Measurements from ENCODE around the gene PIP4P1. TPM values are rescaled to one million over a fixed set of nuclear protein-coding genes. Genes with fewer than 3 reads are reported as not detected.

PIP4P1 gene
- total and polyA plus RNA-seq, 9 donors, result 13.7 to 25.4 (median 20.2) TPM

- no peaks in the 10 kb centered on the region for H3K9me3 ChIP-seq (replicated peaks; ENCODE audit: control insufficient read depth, low read depth, low read length)
- no peaks in the 10 kb centered on the region for H3K36me3 ChIP-seq (ENCODE audit: control insufficient read depth, insufficient read depth, low read length)
- no peaks in the 10 kb centered on the region for H3K27me3 ChIP-seq (ENCODE audit: control insufficient read depth, insufficient read depth, low read length)
- H3K4me1 ChIP-seq (ENCODE audit: control insufficient read depth, insufficient read depth, low read length), result peaks cover 6% of the 10 kb centered on the region
- no peak for DNase-seq
- H3K4me3 ChIP-seq (ENCODE audit: low read length), result no peak overlapping the region
- no peak overlapping the region for H3K27ac ChIP-seq (ENCODE audit: low read length)
- WGBS (ENCODE audit: insufficient coverage), result 43% methylated on average over 1 of the region's 2 CpGs
These were observed 36.4 kb downstream of the PIP4P1 start for GRCh38 chr14:20424851-20425250.

- Histone ChIP-seq H3K36me3 (ENCODE audit: control insufficient read depth, insufficient read depth, low read length) (no peaks in the 10 kb centered on the region), H3K9me3 (replicated peaks; ENCODE audit: control insufficient read depth, low read depth, low read length) (no peaks in the 10 kb centered on the region), H3K27me3 (ENCODE audit: control insufficient read depth, insufficient read depth, low read length) (no peaks in the 10 kb centered on the region), H3K27ac (ENCODE audit: low read length) (no peak overlapping the region), H3K4me3 (ENCODE audit: low read length) (no peak overlapping the region), H3K4me1 (ENCODE audit: control insufficient read depth, insufficient read depth, low read length) (no peaks in the 10 kb centered on the region)
- WGBS (ENCODE audit: insufficient coverage), result no CpG with 5 or more reads among the region's 2 CpGs
- DNase-seq, result no peak
These were observed 38.3 kb downstream of the PIP4P1 start for GRCh38 chr14:20422886-20423285.

GRCh38 chr14:20421267-20421666, 40.0 kb downstream of the PIP4P1 start:
- WGBS (ENCODE audit: insufficient coverage), result no CpG with 5 or more reads among the region's 2 CpGs
- no peak overlapping the region for H3K4me3 ChIP-seq (ENCODE audit: low read length)
- H3K27ac ChIP-seq (ENCODE audit: low read length), result no peak overlapping the region
- H3K9me3 ChIP-seq (replicated peaks; ENCODE audit: control insufficient read depth, low read depth, low read length), result no peaks in the 10 kb centered on the region
- H3K4me1 ChIP-seq (ENCODE audit: control insufficient read depth, insufficient read depth, low read length), result no peaks in the 10 kb centered on the region
- H3K36me3 ChIP-seq (ENCODE audit: control insufficient read depth, insufficient read depth, low read length), result no peaks in the 10 kb centered on the region
- H3K27me3 ChIP-seq (ENCODE audit: control insufficient read depth, insufficient read depth, low read length), result no peaks in the 10 kb centered on the region
- no peak for DNase-seq

- no peaks in the 10 kb centered on the region for H3K9me3 ChIP-seq (replicated peaks; ENCODE audit: control insufficient read depth, low read depth, low read length)
- no peaks in the 10 kb centered on the region for H3K27me3 ChIP-seq (ENCODE audit: control insufficient read depth, insufficient read depth, low read length)
- no peak for DNase-seq
- WGBS (ENCODE audit: insufficient coverage), result 20% methylated on average over 1 of the region's 1 CpG
- no peaks in the 10 kb centered on the region for H3K36me3 ChIP-seq (ENCODE audit: control insufficient read depth, insufficient read depth, low read length)
- H3K27ac ChIP-seq (ENCODE audit: low read length), result no peak overlapping the region
- H3K4me1 ChIP-seq (ENCODE audit: control insufficient read depth, insufficient read depth, low read length), result no peaks in the 10 kb centered on the region
- H3K4me3 ChIP-seq (ENCODE audit: low read length), result no peak overlapping the region
These were observed 41.8 kb downstream of the PIP4P1 start for GRCh38 chr14:20419419-20419818.

- H3K27me3 ChIP-seq (ENCODE audit: control insufficient read depth, insufficient read depth, low read length), result no peaks in the 10 kb centered on the region
- no peaks in the 10 kb centered on the region for H3K9me3 ChIP-seq (replicated peaks; ENCODE audit: control insufficient read depth, low read depth, low read length)
- 81% methylated on average over 2 of the region's 2 CpGs for WGBS (ENCODE audit: insufficient coverage)
- H3K4me1 ChIP-seq (ENCODE audit: control insufficient read depth, insufficient read depth, low read length), result peaks cover 7% of the 10 kb centered on the region
- no peak for DNase-seq
- H3K4me3 ChIP-seq (ENCODE audit: low read length), result no peak overlapping the region
- H3K27ac ChIP-seq (ENCODE audit: low read length), result no peak overlapping the region
- no peaks in the 10 kb centered on the region for H3K36me3 ChIP-seq (ENCODE audit: control insufficient read depth, insufficient read depth, low read length)
These were observed 42.7 kb downstream of the PIP4P1 start for GRCh38 chr14:20418501-20418909.

GRCh38 chr14:20417250-20418186, 43.7 kb downstream of the PIP4P1 start:
- DNase-seq, result no peak
- H3K36me3 ChIP-seq (ENCODE audit: control insufficient read depth, insufficient read depth, low read length), result no peaks in the 10 kb centered on the region
- H3K27ac ChIP-seq (ENCODE audit: low read length), result no peak overlapping the region
- H3K27me3 ChIP-seq (ENCODE audit: control insufficient read depth, insufficient read depth, low read length), result no peaks in the 10 kb centered on the region
- 71% methylated on average over 3 of the region's 7 CpGs for WGBS (ENCODE audit: insufficient coverage)
- H3K9me3 ChIP-seq (replicated peaks; ENCODE audit: control insufficient read depth, low read depth, low read length), result no peaks in the 10 kb centered on the region
- peaks cover 7% of the 10 kb centered on the region for H3K4me1 ChIP-seq (ENCODE audit: control insufficient read depth, insufficient read depth, low read length)
- no peak overlapping the region for H3K4me3 ChIP-seq (ENCODE audit: low read length)

GRCh38 chr14:20416223-20416622, 45.0 kb downstream of the PIP4P1 start:
- Histone ChIP-seq H3K4me1 (ENCODE audit: control insufficient read depth, insufficient read depth, low read length) (peaks cover 11% of the 10 kb centered on the region), H3K4me3 (ENCODE audit: low read length) (no peak overlapping the region), H3K36me3 (ENCODE audit: control insufficient read depth, insufficient read depth, low read length) (no peaks in the 10 kb centered on the region), H3K27me3 (ENCODE audit: control insufficient read depth, insufficient read depth, low read length) (no peaks in the 10 kb centered on the region), H3K27ac (ENCODE audit: low read length) (no peak overlapping the region), H3K9me3 (replicated peaks; ENCODE audit: control insufficient read depth, low read depth, low read length) (no peaks in the 10 kb centered on the region)
- no peak for DNase-seq
- WGBS (ENCODE audit: insufficient coverage), result no CpG with 5 or more reads among the region's 2 CpGs

- DNase-seq, result peak; percentile 43
- no peak overlapping the region for H3K27ac ChIP-seq (ENCODE audit: low read length)
- WGBS (ENCODE audit: insufficient coverage), result 40% methylated on average over 1 of the region's 3 CpGs
These were observed 45.4 kb downstream of the PIP4P1 start for GRCh38 chr14:20415782-20416206.

GRCh38 chr14:20413744-20414082, 47.5 kb downstream of the PIP4P1 start:
- 3% methylated on average over 6 of the region's 9 CpGs for WGBS (ENCODE audit: insufficient coverage)
- peak; percentile 38 for DNase-seq
- H3K9me3 ChIP-seq (replicated peaks; ENCODE audit: control insufficient read depth, low read depth, low read length), result no peaks in the 10 kb centered on the region

More at GRCh38 chr14:20415782-20416206, 45.4 kb downstream of the PIP4P1 start:
- no peaks in the 10 kb centered on the region for H3K9me3 ChIP-seq (replicated peaks; ENCODE audit: control insufficient read depth, low read depth, low read length)
- peaks cover 11% of the 10 kb centered on the region for H3K4me1 ChIP-seq (ENCODE audit: control insufficient read depth, insufficient read depth, low read length)
- H3K36me3 ChIP-seq (ENCODE audit: control insufficient read depth, insufficient read depth, low read length), result no peaks in the 10 kb centered on the region
- no peak overlapping the region for H3K4me3 ChIP-seq (ENCODE audit: low read length)
- H3K27me3 ChIP-seq (ENCODE audit: control insufficient read depth, insufficient read depth, low read length), result no peaks in the 10 kb centered on the region

GRCh38 chr14:20412876-20413743, 48.1 kb downstream of the PIP4P1 start, which contains the start of gene TEP1:
Gene TEP1, minus strand, starts transcription at chr14:20413501. Its CDS starts 5,062 bp downstream, at chr14:20408439.
- H3K27ac ChIP-seq (ENCODE audit: low read length), result peak within 1 kb of the TSS; percentile 99
- peaks cover 3% of the 10 kb centered on the region for H3K36me3 ChIP-seq (ENCODE audit: control insufficient read depth, insufficient read depth, low read length)
- DNase-seq, result peak; percentile 92
- under 1% methylated on average over 27 of the region's 43 CpGs for WGBS (ENCODE audit: insufficient coverage)
- no peaks in the 10 kb centered on the region for H3K9me3 ChIP-seq (replicated peaks; ENCODE audit: control insufficient read depth, low read depth, low read length)
- H3K27me3 ChIP-seq (ENCODE audit: control insufficient read depth, insufficient read depth, low read length), result no peaks in the 10 kb centered on the region
- peaks cover 11% of the 10 kb centered on the region for H3K4me1 ChIP-seq (ENCODE audit: control insufficient read depth, insufficient read depth, low read length)
- peak within 1 kb of the TSS; percentile 92 for H3K4me3 ChIP-seq (ENCODE audit: low read length)

More at GRCh38 chr14:20413744-20414082, 47.5 kb downstream of the PIP4P1 start:
- peak overlapping the region; percentile 99 for H3K27ac ChIP-seq (ENCODE audit: low read length)
- H3K4me1 ChIP-seq (ENCODE audit: control insufficient read depth, insufficient read depth, low read length), result peaks cover 11% of the 10 kb centered on the region
- no peaks in the 10 kb centered on the region for H3K36me3 ChIP-seq (ENCODE audit: control insufficient read depth, insufficient read depth, low read length)
- H3K4me3 ChIP-seq (ENCODE audit: low read length), result peak overlapping the region; percentile 92
- H3K27me3 ChIP-seq (ENCODE audit: control insufficient read depth, insufficient read depth, low read length), result no peaks in the 10 kb centered on the region
